Measurements from ENCODE around the gene SAE1. TPM values are rescaled to one million over a fixed set of nuclear protein-coding genes. Genes with fewer than 3 reads are reported as not detected.
A peak's percentile ranks its signal among the peaks of the same experiment; 100 is the strongest.

Gene SAE1
- total and polyA plus RNA-seq, 2 donors (not counting 1 experiment from before 2014, with no cell fraction given), result 26.5 to 45.1 TPM

GRCh38 chr19:47228937-47229675, 98.5 kb downstream of the SAE1 start:
- Histone ChIP-seq H4K20me1 (ENCODE audit: control insufficient read depth, insufficient read depth, low read length, poor library complexity, severe bottlenecking) (peaks cover 22% of the 10 kb centered on the region), H3K4me3 (ENCODE audit: control extremely low read depth in 1 of 5, extremely low read depth in 1 of 5, insufficient read depth in 1 of 5, low read depth in 2 of 5, low read length in 4 of 5) (peak overlapping the region; percentile 27 to 95 (median 52)), H3K9me3 (ENCODE audit: control extremely low read depth in 1 of 3, control insufficient read depth in 2 of 3, insufficient read depth in 1 of 3, low read length in 2 of 3) (no peaks in the 10 kb centered on the region), H3K36me3 (replicated peaks in 1 of 2; ENCODE audit: control extremely low read depth in 1 of 2, control insufficient read depth in 1 of 2, extremely low read depth in 1 of 2, insufficient read depth in 2 of 2, low read length in 1 of 2) (no peaks in the 10 kb centered on the region), H3K4me2 (replicated peaks; ENCODE audit: low read depth, low read length, poor library complexity, severe bottlenecking) (peak overlapping the region; percentile 100), H3K4me1 (ENCODE audit: control insufficient read depth in 2 of 2, insufficient read depth in 2 of 2, low read length in 2 of 2) (peaks cover 53 to 62% of the 10 kb centered on the region in 2 donors), H2AFZ (ENCODE audit: insufficient read depth, low read depth, low read length, poor library complexity, severe bottlenecking) (no peak overlapping the region), H3K27me3 (replicated peaks in 1 of 4; ENCODE audit: control extremely low read depth in 1 of 4, control insufficient read depth in 3 of 4, insufficient read depth in 4 of 4, low read length in 3 of 4) (peaks cover 0 to 34% (median 1%) of the 10 kb centered on the region in 4 experiments), H3K9ac (ENCODE audit: low read length) (peak overlapping the region; percentile 89), H3K79me2 (ENCODE audit: control insufficient read depth, insufficient read depth, low read length) (no peaks in the 10 kb centered on the region), H3K27ac (ENCODE audit: low read length in 2 of 2) (peak overlapping the region in 1 of 2 donors; percentile 52)
- intact Hi-C loops (cut with micrococcal nuclease), result loop anchor here (5.0 kb wide), 2 partner anchors 192 to 442 kb away; partner anchors contain the start of gene SLC1A5
- TF ChIP-seq CTCF (IDR thresholded peaks at IDR 0.05) (no peak), EZH2 (IDR thresholded peaks at IDR 0.05; ENCODE audit: borderline replicate concordance, insufficient read depth, low read depth, low read length, poor library complexity, severe bottlenecking) (no peak)
- POLR2A ChIA-PET, result interaction anchor here (0.5 to 1.8 kb wide), 4 partner anchors 12 to 1478 kb away, joined by 3 to 7 read pairs (median 4); no protein-coding TSS in a partner anchor
- H3K9me3 Mint-ChIP-seq (ENCODE audit: insufficient read depth), result no peaks in the 10 kb centered on the region
- no peaks in the 10 kb centered on the region for H3K27me3 Mint-ChIP-seq
- no peak overlapping the region for H3K4me3 Mint-ChIP-seq
- 22% methylated on average over 10 of the region's 10 CpGs for WGBS (ENCODE audit: insufficient coverage)
- CTCF ChIA-PET, result interaction anchor here (1.0 to 7.3 kb wide), 4 partner anchors 10 to 18 kb away, joined by 3 to 99 read pairs (median 6); no protein-coding TSS in a partner anchor
- ATAC-seq (ENCODE audit: low read depth) (no peak), DNase-seq (peak; percentile 59)
- H3K27ac Mint-ChIP-seq, result no peak overlapping the region
- peaks cover 30% of the 10 kb centered on the region for H3K4me1 Mint-ChIP-seq

- peaks cover 22% of the 10 kb centered on the region for H4K20me1 ChIP-seq (ENCODE audit: control insufficient read depth, insufficient read depth, low read length, poor library complexity, severe bottlenecking)
- Mint-ChIP-seq H3K27me3 (no peaks in the 10 kb centered on the region), H3K9me3 (ENCODE audit: insufficient read depth) (no peaks in the 10 kb centered on the region), H3K4me3 (no peak overlapping the region), H3K4me1 (peaks cover 30% of the 10 kb centered on the region), H3K27ac (no peak overlapping the region)
- no peak overlapping the region for H2AFZ ChIP-seq (ENCODE audit: insufficient read depth, low read depth, low read length, poor library complexity, severe bottlenecking)
- H3K9ac ChIP-seq (ENCODE audit: low read length), result peak overlapping the region; percentile 89
- H3K27me3 ChIP-seq (replicated peaks in 1 of 4; ENCODE audit: control extremely low read depth in 1 of 4, control insufficient read depth in 3 of 4, insufficient read depth in 4 of 4, low read length in 3 of 4), result peaks cover 0 to 36% (median 1%) of the 10 kb centered on the region in 4 experiments
- DNase-seq (no peak), ATAC-seq (ENCODE audit: low read depth) (no peak)
- TF ChIP-seq CTCF (IDR thresholded peaks at IDR 0.05), result no peak
- no peak for TF ChIP-seq EZH2 (IDR thresholded peaks at IDR 0.05; ENCODE audit: borderline replicate concordance, insufficient read depth, low read depth, low read length, poor library complexity, severe bottlenecking)
- H3K79me2 ChIP-seq (ENCODE audit: control insufficient read depth, insufficient read depth, low read length), result no peaks in the 10 kb centered on the region
- intact Hi-C loops (cut with micrococcal nuclease), result loop anchor here (1.0 to 5.0 kb wide), 3 partner anchors 15 to 442 kb away; partner anchors contain the start of gene SLC1A5
- H3K4me3 ChIP-seq (ENCODE audit: control extremely low read depth in 1 of 5, extremely low read depth in 1 of 5, insufficient read depth in 1 of 5, low read depth in 2 of 5, low read length in 4 of 5), result peak overlapping the region; percentile 27 to 95 (median 52)
- peak overlapping the region; percentile 20 to 52 for H3K27ac ChIP-seq (ENCODE audit: low read length in 2 of 2)
- ChIA-PET POLR2A (interaction anchor here (0.7 to 1.8 kb wide), 2 partner anchors 11 to 14 kb away, joined by 3 to 4 read pairs; no protein-coding TSS in a partner anchor), CTCF (interaction anchor here (1.0 to 7.3 kb wide), 4 partner anchors 9 to 19 kb away, joined by 3 to 99 read pairs (median 6); no protein-coding TSS in a partner anchor)
- H3K36me3 ChIP-seq (replicated peaks in 1 of 2; ENCODE audit: control extremely low read depth in 1 of 2, control insufficient read depth in 1 of 2, extremely low read depth in 1 of 2, insufficient read depth in 2 of 2, low read length in 1 of 2), result no peaks in the 10 kb centered on the region
- peaks cover 53 to 62% of the 10 kb centered on the region in 2 donors for H3K4me1 ChIP-seq (ENCODE audit: control insufficient read depth in 2 of 2, insufficient read depth in 2 of 2, low read length in 2 of 2)
- peak overlapping the region; percentile 100 for H3K4me2 ChIP-seq (replicated peaks; ENCODE audit: low read depth, low read length, poor library complexity, severe bottlenecking)
- no peaks in the 10 kb centered on the region for H3K9me3 ChIP-seq (ENCODE audit: control extremely low read depth in 1 of 3, control insufficient read depth in 2 of 3, insufficient read depth in 1 of 3, low read length in 2 of 3)
- WGBS (ENCODE audit: insufficient coverage), result 5% methylated on average over 9 of the region's 9 CpGs
Measured at GRCh38 chr19:47229676-47230053, 99.0 kb downstream of the SAE1 start.
